Mammary epithelial cell (primary cell): ENCODE measurements around the gene NKD2.
"Not testable (repeated sequence)": the region's sequence is repeated elsewhere in the genome, so short reads cannot be mapped to it uniquely, and the experiment has no call there.

Source experiments
- CTCF ChIP-seq, 2 donors: IDR thresholded peaks in 1 of 2; conservative IDR thresholded peaks in 1 of 2; 2 replicates each; pipeline ENCODE4 v1.5.1; 2011 to 2012; ENCODE audit warnings: inconsistent platforms in 2 of 2, low read length in 2 of 2, mild to moderate bottlenecking in 2 of 2, control low read depth in 1 of 2, low read depth in 1 of 2; ENCODE audit not compliant: insufficient read depth in 1 of 2; ENCODE audit errors: extremely low read depth in 1 of 2
- EZH2 ChIP-seq: IDR thresholded peaks from 2 replicates; pipeline ENCODE4 v1.6.1; 2012; ENCODE audit warnings: low read length, inconsistent platforms, borderline replicate concordance

DNA sequence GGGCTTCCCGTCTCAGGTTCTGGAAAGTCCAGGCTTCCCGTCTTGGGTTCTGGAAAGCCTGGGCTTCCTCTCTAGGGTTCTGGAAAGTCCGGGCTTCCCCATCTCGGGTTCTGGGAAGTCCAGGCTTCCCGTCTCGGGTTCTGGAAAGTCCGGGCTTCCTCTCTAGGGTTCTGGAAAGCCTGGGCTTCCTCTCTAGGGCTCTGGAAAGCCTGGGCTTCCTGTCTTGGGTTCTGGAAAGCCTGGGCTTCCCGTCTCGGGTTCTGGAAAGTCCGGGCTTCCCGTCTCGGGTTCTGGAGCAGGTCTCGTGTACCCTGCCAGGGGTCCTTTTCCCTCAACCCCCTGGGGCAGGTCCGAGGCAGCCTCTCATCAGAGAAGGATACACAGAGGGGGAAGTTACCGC lies 74.4 kb downstream of the NKD2 start:
- not testable (repeated sequence) for TF ChIP-seq EZH2; CTCF (conservative IDR thresholded peaks at IDR 0.05 in 1 of 2, IDR thresholded peaks at IDR 0.05 in 1 of 2; ENCODE audit: extremely low read depth in 1 of 2, insufficient read depth in 1 of 2, low read depth in 1 of 2, low read length in 2 of 2)
